SU-DHL-6 (cell line): ENCODE data around the gene ETS1.

Experiments
- H2AFZ ChIP-seq: fragments of 200-600 bp; sonication (generic); 2 replicates; pipeline ENCODE4 v1.6.1; 2014; ENCODE audit warnings: low read depth, mild to moderate bottlenecking, moderate library complexity, mixed read lengths, antibody characterized with exemption, low read length; ENCODE audit not compliant: severe bottlenecking
- H3F3A ChIP-seq: fragments of 200-600 bp; shearing (Covaris generic); 2 replicates; pipeline ENCODE4 v1.6.0; 2016; ENCODE audit warnings: antibody characterized with exemption, mild to moderate bottlenecking; ENCODE audit not compliant: insufficient read depth
- H3K27ac ChIP-seq: fragments of 200-600 bp; sonication (generic); 2 replicates; pipeline ENCODE4 v1.5.1; 2016; ENCODE audit warnings: low read depth, mild to moderate bottlenecking, low read length, moderate library complexity, mixed read lengths
- H3K27me3 ChIP-seq: fragments of 200-600 bp; sonication (generic), shearing (Covaris generic); 2 replicates; pipeline ENCODE4 v1.6.0; 2014; ENCODE audit warnings: mild to moderate bottlenecking, low read length
- H3K36me3 ChIP-seq: fragments of 200-600 bp; sonication (generic); 2 replicates; pipeline ENCODE4 v1.6.1; 2014; ENCODE audit warnings: mild to moderate bottlenecking, low read length, mixed read lengths
- H3K4me2 ChIP-seq: fragments of 300-600, 200-600 bp; shearing (Covaris generic), sonication (generic); 2 replicates; pipeline ENCODE4 v1.6.0; 2014; ENCODE audit warnings: low read length, low read depth, mild to moderate bottlenecking; ENCODE audit not compliant: poor library complexity, severe bottlenecking
- H3K4me3 ChIP-seq: fragments of 200-600 bp; sonication (generic); 2 replicates; pipeline ENCODE4 v1.5.1; 2014; ENCODE audit warnings: antibody characterized with exemption, low read length, mild to moderate bottlenecking, mixed read lengths; ENCODE audit not compliant: insufficient read depth, poor library complexity, severe bottlenecking
- H3K79me2 ChIP-seq: fragments of 200-600 bp; sonication (generic); 2 replicates; pipeline ENCODE4 v1.6.1; 2014; ENCODE audit warnings: mild to moderate bottlenecking, low read length, moderate library complexity; ENCODE audit not compliant: insufficient read depth
- H3K9ac ChIP-seq: fragments of 200-600 bp; sonication (generic); 2 replicates; pipeline ENCODE4 v1.7.0; 2014; ENCODE audit warnings: mild to moderate bottlenecking, low read length
- H3K9me2 ChIP-seq: fragments of 200-600 bp; sonication (generic); replicated peaks from 2 replicates; pipeline ENCODE4 v1.6.1; 2014; ENCODE audit warnings: low read length; ENCODE audit not compliant: insufficient read depth
- H3K9me3 ChIP-seq: fragments of 200-600 bp; sonication (generic); 2 replicates; pipeline ENCODE4 v1.6.1; 2014; ENCODE audit warnings: low read length, mixed read lengths; ENCODE audit not compliant: insufficient read depth
- H4K20me1 ChIP-seq: fragments of 200-600 bp; sonication (generic); 2 replicates; pipeline ENCODE4 v1.6.1; 2014; ENCODE audit warnings: low read depth, mild to moderate bottlenecking, antibody characterized with exemption, low read length, moderate library complexity, mixed read lengths
- EZH2phosphoT487 ChIP-seq: fragments of 200-600 bp; sonication (generic), shearing (Covaris generic); conservative IDR thresholded peaks from 2 replicates; pipeline ENCODE4 v1.6.1; 2018; ENCODE audit warnings: mild to moderate bottlenecking, antibody characterized with exemption, low read length, moderate library complexity, mixed read lengths
- TF ChIP-seq, protein P1 (sequence below): fragments of 200-600 bp; sonication (generic); IDR thresholded peaks from one replicate; pipeline ENCODE4 v1.5.1; 2017; ENCODE audit warnings: antibody characterized with exemption, mild to moderate bottlenecking, low read length, moderate library complexity; ENCODE audit not compliant: insufficient read depth, poor library complexity, severe bottlenecking

ETS1 gene

DNA sequence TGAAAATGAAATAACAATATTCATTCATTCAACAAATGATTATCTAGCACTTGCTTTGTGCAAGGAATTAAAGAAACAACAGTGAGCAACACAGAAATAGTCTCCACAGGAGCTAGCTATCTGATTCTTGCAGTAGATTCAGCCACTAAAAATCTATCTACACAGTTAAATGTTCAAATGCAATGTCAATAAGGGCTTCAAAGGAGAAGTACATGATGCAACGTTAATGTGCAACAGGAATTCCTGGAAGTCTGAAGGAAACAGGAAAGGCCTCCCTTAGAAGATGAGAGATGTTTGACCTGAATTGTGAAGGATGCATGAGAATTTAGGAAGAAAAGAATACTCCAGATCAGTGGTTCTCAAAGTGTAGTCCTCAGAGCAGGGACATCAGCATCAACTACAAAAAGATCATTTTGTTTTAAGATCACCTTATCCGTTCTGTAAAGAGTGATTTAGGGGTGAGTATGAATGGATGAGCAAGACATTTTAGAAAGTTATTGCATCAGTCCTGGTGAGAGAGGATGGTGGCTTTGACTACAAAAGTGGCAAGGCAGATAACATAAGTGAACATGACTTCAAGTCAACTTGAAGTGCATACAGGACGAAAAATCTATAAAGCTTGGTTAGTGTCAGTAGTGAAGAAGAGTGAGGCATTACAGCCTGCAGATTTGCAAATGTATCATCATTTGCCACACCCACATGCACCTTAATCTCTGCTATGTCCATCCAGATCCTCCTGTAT is 96.0 kb downstream of the ETS1 start:
- Histone ChIP-seq H3K27ac (no peak overlapping the region), H3K9me2 (no peaks in the 10 kb centered on the region), H3K4me2 (no peak overlapping the region), H3K9me3 (no peaks in the 10 kb centered on the region), H3K79me2 (peaks cover 70% of the 10 kb centered on the region), H3K27me3 (no peaks in the 10 kb centered on the region), H3F3A (peaks cover 5% of the 10 kb centered on the region; the same call in 1 of the 2 replicates), H3K4me3 (no peak overlapping the region), H4K20me1 (no peaks in the 10 kb centered on the region), H3K9ac (no peak overlapping the region), H2AFZ (no peak overlapping the region), H3K36me3 (peaks cover 14% of the 10 kb centered on the region; the same call in 1 of the 2 replicates)
- no peak for TF ChIP-seq EZH2phosphoT487
- TF ChIP-seq, protein P1, sequence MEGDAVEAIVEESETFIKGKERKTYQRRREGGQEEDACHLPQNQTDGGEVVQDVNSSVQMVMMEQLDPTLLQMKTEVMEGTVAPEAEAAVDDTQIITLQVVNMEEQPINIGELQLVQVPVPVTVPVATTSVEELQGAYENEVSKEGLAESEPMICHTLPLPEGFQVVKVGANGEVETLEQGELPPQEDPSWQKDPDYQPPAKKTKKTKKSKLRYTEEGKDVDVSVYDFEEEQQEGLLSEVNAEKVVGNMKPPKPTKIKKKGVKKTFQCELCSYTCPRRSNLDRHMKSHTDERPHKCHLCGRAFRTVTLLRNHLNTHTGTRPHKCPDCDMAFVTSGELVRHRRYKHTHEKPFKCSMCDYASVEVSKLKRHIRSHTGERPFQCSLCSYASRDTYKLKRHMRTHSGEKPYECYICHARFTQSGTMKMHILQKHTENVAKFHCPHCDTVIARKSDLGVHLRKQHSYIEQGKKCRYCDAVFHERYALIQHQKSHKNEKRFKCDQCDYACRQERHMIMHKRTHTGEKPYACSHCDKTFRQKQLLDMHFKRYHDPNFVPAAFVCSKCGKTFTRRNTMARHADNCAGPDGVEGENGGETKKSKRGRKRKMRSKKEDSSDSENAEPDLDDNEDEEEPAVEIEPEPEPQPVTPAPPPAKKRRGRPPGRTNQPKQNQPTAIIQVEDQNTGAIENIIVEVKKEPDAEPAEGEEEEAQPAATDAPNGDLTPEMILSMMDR, result no peak

DNA sequence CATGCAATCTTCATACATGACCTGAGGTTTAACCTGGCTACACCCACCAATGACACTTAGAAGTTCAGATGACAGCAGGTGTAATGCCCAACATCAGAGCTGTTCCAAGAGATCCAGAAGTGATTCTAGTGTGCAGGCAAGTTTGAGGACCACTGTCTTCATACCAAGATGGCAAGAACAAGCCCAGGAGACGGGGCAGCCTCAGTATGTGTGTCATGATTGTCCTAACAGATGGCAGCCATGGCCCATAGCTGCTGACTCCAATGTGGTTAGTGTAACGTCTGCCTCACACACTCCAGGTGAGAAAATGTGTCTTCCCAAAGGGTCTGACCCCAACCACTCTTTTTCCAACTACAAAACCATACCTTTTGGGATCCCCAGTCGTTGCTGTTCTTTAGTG is 97.3 kb downstream of the ETS1 start:
- Histone ChIP-seq H3K9me3 (no peaks in the 10 kb centered on the region), H3K9me2 (no peaks in the 10 kb centered on the region), H3K79me2 (peaks cover 57% of the 10 kb centered on the region), H3K9ac (no peak overlapping the region), H3F3A (peaks cover 12% of the 10 kb centered on the region), H4K20me1 (no peaks in the 10 kb centered on the region), H2AFZ (no peak overlapping the region), H3K36me3 (peaks cover 22% of the 10 kb centered on the region; the same call in 1 of the 2 replicates), H3K4me2 (no peak overlapping the region), H3K27me3 (no peaks in the 10 kb centered on the region), H3K27ac (no peak overlapping the region), H3K4me3 (no peak overlapping the region)
- TF ChIP-seq, protein P1, result no peak
- TF ChIP-seq EZH2phosphoT487, result no peak

DNA sequence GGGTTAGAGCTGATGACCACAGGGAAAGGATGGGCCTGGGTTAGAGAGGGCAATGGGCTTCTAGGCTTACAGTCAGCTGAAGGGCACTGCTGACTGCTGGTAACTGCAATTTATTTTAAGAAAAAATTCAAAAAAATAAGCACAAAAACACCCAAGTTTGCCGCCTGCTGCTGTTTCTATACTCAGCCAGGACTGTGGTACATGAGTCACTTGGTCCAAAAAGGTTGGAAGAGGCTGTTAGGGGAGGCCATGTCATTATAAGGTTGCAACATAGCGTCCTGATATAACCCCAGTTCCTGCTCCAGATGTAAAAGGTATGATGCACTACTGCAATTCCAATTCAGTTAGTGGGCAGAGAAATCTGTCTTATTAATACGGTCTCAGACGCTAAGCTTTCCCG is 98.9 kb downstream of the ETS1 start:
- TF ChIP-seq EZH2phosphoT487, result no peak
- TF ChIP-seq, protein P1, result no peak
- Histone ChIP-seq H3K9me3 (no peaks in the 10 kb centered on the region), H3K27ac (no peak overlapping the region), H3F3A (peaks cover 26% of the 10 kb centered on the region), H2AFZ (no peak overlapping the region), H3K79me2 (peaks cover 49% of the 10 kb centered on the region), H3K27me3 (no peaks in the 10 kb centered on the region), H3K9me2 (no peaks in the 10 kb centered on the region), H3K4me2 (no peak overlapping the region), H3K36me3 (peaks cover 20% of the 10 kb centered on the region; the same call in 1 of the 2 replicates), H3K9ac (no peak overlapping the region), H3K4me3 (no peak overlapping the region), H4K20me1 (no peaks in the 10 kb centered on the region)
